ENCODE results near the gene YDJC. TPM values are rescaled to one million over a fixed set of nuclear protein-coding genes. Genes with fewer than 3 reads are reported as not detected.

The YDJC gene
- total and polyA plus RNA-seq, 9 of the 15 experiments (the other 6 are each of a cell fraction or from before 2014, with no cell fraction given) = 13.5 to 871 (median 164) TPM

DNA sequence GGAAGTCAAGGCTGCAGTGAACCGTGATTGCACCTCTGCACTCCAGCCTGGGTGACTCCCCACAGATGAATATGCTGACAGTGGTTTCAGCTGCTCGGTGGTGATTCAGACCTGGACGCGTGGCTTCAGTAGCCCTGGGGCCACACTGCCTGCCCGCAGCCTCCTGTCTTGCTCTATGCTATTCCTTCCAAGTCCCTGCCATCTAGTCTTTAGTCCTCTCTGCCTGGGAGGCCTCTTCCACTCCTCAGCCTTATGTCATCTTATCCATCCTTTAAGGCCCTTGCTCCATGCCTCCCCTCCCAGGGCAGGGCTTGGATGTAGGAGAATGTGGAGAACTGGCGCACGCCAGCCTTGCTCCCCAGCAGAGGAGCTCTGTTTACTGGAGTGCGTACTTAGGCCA is 23.0 kb downstream of the YDJC start (continued):
- TF ChIP-seq CBX8 (IDR thresholded peaks at IDR 0.05; ENCODE audit: borderline replicate concordance, extremely low read depth, low read depth, low read length, poor library complexity, severe bottlenecking) (no peak), ZNF449 (CRISPR knock-in tag; IDR thresholded peaks at IDR 0.05) (no peak), ZBTB7A (IDR thresholded peaks at IDR 0.05; ENCODE audit: borderline replicate concordance, control insufficient read depth, low read depth, low read length) (no peak), HSF4 (CRISPR knock-in tag; IDR thresholded peaks at IDR 0.05; ENCODE audit: borderline replicate concordance) (no peak), ZMIZ1 (IDR thresholded peaks at IDR 0.05; ENCODE audit: low read depth in 2 of 2, low read length in 2 of 2) (no peak), ZZZ3 (IDR thresholded peaks at IDR 0.05) (no peak), ZBTB33 (CRISPR knock-in tag; IDR thresholded peaks at IDR 0.05) (no peak), SRF (CRISPR knock-in tag; IDR thresholded peaks at IDR 0.05) (peak in 1 of 2 experiments; percentile 59; a peak in 1 of 4 replicates), ZNF124 (CRISPR knock-in tag; IDR thresholded peaks at IDR 0.05) (0 out of 2 replicates have a peak, but pooled peaks have one; percentile 4), CHD4 (IDR thresholded peaks at IDR 0.05; ENCODE audit: insufficient read depth, insufficient replicate concordance, low read depth, low read length, poor library complexity, severe bottlenecking) (peak; percentile 20)
- TF ChIP-seq, protein P1, sequence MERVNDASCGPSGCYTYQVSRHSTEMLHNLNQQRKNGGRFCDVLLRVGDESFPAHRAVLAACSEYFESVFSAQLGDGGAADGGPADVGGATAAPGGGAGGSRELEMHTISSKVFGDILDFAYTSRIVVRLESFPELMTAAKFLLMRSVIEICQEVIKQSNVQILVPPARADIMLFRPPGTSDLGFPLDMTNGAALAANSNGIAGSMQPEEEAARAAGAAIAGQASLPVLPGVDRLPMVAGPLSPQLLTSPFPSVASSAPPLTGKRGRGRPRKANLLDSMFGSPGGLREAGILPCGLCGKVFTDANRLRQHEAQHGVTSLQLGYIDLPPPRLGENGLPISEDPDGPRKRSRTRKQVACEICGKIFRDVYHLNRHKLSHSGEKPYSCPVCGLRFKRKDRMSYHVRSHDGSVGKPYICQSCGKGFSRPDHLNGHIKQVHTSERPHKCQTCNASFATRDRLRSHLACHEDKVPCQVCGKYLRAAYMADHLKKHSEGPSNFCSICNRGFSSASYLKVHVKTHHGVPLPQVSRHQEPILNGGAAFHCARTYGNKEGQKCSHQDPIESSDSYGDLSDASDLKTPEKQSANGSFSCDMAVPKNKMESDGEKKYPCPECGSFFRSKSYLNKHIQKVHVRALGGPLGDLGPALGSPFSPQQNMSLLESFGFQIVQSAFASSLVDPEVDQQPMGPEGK (CRISPR knock-in tag; IDR thresholded peaks at IDR 0.05; ENCODE audit: borderline replicate concordance) = no peak
- TF ChIP-seq, protein P2, sequence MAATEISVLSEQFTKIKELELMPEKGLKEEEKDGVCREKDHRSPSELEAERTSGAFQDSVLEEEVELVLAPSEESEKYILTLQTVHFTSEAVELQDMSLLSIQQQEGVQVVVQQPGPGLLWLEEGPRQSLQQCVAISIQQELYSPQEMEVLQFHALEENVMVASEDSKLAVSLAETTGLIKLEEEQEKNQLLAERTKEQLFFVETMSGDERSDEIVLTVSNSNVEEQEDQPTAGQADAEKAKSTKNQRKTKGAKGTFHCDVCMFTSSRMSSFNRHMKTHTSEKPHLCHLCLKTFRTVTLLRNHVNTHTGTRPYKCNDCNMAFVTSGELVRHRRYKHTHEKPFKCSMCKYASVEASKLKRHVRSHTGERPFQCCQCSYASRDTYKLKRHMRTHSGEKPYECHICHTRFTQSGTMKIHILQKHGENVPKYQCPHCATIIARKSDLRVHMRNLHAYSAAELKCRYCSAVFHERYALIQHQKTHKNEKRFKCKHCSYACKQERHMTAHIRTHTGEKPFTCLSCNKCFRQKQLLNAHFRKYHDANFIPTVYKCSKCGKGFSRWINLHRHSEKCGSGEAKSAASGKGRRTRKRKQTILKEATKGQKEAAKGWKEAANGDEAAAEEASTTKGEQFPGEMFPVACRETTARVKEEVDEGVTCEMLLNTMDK (IDR thresholded peaks at IDR 0.05; ENCODE audit: borderline replicate concordance, insufficient read depth, low read depth, low read length, poor library complexity, severe bottlenecking) = no peak
- TF ChIP-seq, protein P3, sequence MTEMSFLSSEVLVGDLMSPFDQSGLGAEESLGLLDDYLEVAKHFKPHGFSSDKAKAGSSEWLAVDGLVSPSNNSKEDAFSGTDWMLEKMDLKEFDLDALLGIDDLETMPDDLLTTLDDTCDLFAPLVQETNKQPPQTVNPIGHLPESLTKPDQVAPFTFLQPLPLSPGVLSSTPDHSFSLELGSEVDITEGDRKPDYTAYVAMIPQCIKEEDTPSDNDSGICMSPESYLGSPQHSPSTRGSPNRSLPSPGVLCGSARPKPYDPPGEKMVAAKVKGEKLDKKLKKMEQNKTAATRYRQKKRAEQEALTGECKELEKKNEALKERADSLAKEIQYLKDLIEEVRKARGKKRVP (CRISPR knock-in tag; IDR thresholded peaks at IDR 0.05) = 0 out of 2 replicates have a peak, but pooled peaks have one; percentile 21

All from K562 (cell line).